Measurements from ENCODE around the gene RCCD1.

The RCCD1 gene, protein sequence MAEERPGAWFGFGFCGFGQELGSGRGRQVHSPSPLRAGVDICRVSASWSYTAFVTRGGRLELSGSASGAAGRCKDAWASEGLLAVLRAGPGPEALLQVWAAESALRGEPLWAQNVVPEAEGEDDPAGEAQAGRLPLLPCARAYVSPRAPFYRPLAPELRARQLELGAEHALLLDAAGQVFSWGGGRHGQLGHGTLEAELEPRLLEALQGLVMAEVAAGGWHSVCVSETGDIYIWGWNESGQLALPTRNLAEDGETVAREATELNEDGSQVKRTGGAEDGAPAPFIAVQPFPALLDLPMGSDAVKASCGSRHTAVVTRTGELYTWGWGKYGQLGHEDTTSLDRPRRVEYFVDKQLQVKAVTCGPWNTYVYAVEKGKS

GRCh38 chr15:90954712-90955623, at the start of gene RCCD1:
RCCD1 (plus strand) TSS chr15:90954884; CDS start chr15:90956735, 1,851 bp downstream.
- peak within 1 kb of the TSS; percentile 57 for H3K27ac ChIP-seq
- peaks cover 23 to 30% of the 10 kb centered on the region in 2 experiments for H3K4me1 ChIP-seq (ENCODE audit: control insufficient read depth in 1 of 2, insufficient read depth in 1 of 2, low read depth in 1 of 2, low read length in 1 of 2)
- TF ChIP-seq CTCF (IDR thresholded peaks at IDR 0.05) = no peak
- peaks cover 45% of the 10 kb centered on the region for H3K36me3 ChIP-seq
- H3K9me3 ChIP-seq = no peaks in the 10 kb centered on the region
- no peaks in the 10 kb centered on the region for H3K27me3 ChIP-seq
- peak within 1 kb of the TSS; percentile 95 to 96 for H3K4me3 ChIP-seq (ENCODE audit: low read depth in 1 of 2, low read length in 1 of 2)

- H3K27me3 ChIP-seq = no peaks in the 10 kb centered on the region
- no peak overlapping the region for H3K27ac ChIP-seq
- no peak for TF ChIP-seq CTCF (IDR thresholded peaks at IDR 0.05)
- no peaks in the 10 kb centered on the region for H3K9me3 ChIP-seq
- no peak overlapping the region for H3K4me3 ChIP-seq (ENCODE audit: low read depth in 1 of 2, low read length in 1 of 2)
- peaks cover 58% of the 10 kb centered on the region for H3K36me3 ChIP-seq
- peaks cover 27 to 34% of the 10 kb centered on the region in 2 experiments for H3K4me1 ChIP-seq (ENCODE audit: control insufficient read depth in 1 of 2, insufficient read depth in 1 of 2, low read depth in 1 of 2, low read length in 1 of 2)
Observed at GRCh38 chr15:90905306-90906180, 49.1 kb upstream of the RCCD1 start.

DNA sequence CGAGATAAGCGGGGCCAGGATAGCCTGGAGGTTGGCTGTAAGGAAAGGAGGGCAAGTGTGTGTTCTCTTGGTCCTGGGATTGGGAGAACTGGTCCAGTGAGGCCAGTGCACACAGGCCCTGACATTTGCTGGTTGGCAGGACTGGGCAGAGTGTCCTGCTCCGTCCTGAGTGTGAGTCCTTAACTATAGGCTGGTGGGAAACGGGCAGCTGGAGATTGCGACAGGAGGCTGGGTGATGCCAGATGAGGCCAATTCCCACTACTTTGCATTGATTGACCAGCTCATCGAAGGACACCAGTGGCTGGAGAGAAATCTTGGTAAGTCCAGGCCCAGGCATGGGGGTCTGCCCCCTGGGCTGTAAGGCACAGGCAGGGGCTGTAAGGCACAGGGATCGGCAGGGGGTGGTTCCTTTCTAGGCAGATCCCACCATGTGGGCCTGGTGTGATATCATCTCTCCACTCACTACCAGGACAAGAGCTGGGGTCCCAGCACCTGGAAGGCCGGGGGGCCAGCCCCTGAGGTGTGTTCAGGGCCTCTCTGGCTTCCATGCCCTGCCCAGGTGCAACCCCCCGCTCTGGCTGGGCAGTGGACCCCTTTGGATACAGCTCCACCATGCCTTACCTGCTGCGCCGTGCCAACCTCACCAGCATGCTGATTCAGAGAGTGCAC, 48.4 kb upstream of the RCCD1 start:
- H3K9me3 ChIP-seq = no peaks in the 10 kb centered on the region
- no peak overlapping the region for H3K4me3 ChIP-seq (ENCODE audit: low read depth in 1 of 2, low read length in 1 of 2)
- no peak overlapping the region for H3K27ac ChIP-seq
- no peaks in the 10 kb centered on the region for H3K27me3 ChIP-seq
- H3K36me3 ChIP-seq = peaks cover 66% of the 10 kb centered on the region
- H3K4me1 ChIP-seq (ENCODE audit: control insufficient read depth in 1 of 2, insufficient read depth in 1 of 2, low read depth in 1 of 2, low read length in 1 of 2) = peaks cover 34 to 42% of the 10 kb centered on the region in 2 experiments
- TF ChIP-seq CTCF (IDR thresholded peaks at IDR 0.05) = no peak

DNA sequence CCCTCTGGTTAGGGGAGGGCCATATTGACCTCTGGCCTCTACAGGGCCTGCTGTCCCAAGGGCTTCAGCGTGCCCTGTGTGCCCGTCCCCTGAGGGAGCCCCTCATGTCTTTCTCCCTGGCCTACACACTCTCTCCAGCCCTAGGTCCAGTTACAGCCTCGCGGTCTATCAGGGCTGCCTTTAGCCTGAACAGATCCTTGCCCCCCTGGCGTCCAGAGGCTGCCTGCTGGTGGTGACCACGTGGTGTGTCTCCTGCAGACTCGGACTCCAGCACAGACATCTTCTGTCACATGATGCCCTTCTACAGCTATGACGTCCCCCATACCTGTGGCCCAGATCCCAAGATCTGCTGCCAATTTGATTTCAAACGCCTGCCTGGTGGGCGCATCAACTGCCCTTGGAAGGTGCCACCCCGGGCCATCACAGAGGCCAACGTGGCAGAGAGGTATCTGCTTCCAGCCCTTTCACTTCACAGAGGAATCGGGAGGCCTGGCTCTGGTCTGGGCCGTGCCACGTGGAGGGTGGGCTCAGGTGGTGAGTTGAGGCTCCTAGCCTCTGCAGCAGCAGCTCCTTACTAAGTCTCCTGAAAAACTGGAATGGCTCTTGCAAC, 47.5 kb upstream of the RCCD1 start:
- Histone ChIP-seq H3K27me3 (no peaks in the 10 kb centered on the region), H3K4me1 (ENCODE audit: control insufficient read depth in 1 of 2, insufficient read depth in 1 of 2, low read depth in 1 of 2, low read length in 1 of 2) (peaks cover 36 to 43% of the 10 kb centered on the region in 2 experiments), H3K9me3 (no peaks in the 10 kb centered on the region), H3K27ac (peak overlapping the region; percentile 47), H3K36me3 (peaks cover 74% of the 10 kb centered on the region), H3K4me3 (ENCODE audit: low read depth in 1 of 2, low read length in 1 of 2) (no peak overlapping the region)
- no peak for TF ChIP-seq CTCF (IDR thresholded peaks at IDR 0.05)

Measured in neutrophil (primary cell).